Measurements from ENCODE around the gene ASCC1.

DNA sequence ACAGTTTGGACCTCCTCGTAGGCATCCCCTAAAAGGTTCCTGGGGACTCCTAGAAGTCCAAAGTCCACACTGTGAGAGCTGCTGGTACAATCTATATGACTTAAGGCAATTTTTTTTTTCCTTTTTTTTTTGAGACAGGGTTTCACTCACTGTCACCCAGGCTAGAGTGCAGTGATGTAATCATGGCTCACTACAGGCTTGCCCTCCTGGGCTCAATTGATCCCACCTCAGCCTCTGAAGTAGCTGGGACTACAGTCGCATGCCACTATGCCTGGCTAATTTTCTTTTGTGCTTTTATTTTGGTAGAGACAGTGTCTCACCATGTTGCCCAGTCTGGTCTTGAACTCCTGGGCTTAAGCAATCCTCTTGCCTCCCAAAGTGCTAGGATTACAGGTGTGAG, 123.1 kb downstream of the ASCC1 start:
- TF ChIP-seq, protein P1, sequence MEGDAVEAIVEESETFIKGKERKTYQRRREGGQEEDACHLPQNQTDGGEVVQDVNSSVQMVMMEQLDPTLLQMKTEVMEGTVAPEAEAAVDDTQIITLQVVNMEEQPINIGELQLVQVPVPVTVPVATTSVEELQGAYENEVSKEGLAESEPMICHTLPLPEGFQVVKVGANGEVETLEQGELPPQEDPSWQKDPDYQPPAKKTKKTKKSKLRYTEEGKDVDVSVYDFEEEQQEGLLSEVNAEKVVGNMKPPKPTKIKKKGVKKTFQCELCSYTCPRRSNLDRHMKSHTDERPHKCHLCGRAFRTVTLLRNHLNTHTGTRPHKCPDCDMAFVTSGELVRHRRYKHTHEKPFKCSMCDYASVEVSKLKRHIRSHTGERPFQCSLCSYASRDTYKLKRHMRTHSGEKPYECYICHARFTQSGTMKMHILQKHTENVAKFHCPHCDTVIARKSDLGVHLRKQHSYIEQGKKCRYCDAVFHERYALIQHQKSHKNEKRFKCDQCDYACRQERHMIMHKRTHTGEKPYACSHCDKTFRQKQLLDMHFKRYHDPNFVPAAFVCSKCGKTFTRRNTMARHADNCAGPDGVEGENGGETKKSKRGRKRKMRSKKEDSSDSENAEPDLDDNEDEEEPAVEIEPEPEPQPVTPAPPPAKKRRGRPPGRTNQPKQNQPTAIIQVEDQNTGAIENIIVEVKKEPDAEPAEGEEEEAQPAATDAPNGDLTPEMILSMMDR (IDR thresholded peaks at IDR 0.05; ENCODE audit: extremely low read depth in 1 of 2, insufficient read depth in 1 of 2, low read depth in 1 of 2, low read length in 2 of 2): no peak
- TF ChIP-seq POLR2A (IDR thresholded peaks at IDR 0.05; ENCODE audit: low read depth, low read length) (no peak), POLR2AphosphoS5 (IDR thresholded peaks at IDR 0.05; ENCODE audit: insufficient read depth, low read depth, low read length) (no peak)
